IMR-90 (cell line): ENCODE data around the gene BEX5. TPM values are rescaled to one million over a fixed set of nuclear protein-coding genes. Genes with fewer than 3 reads are reported as not detected.

Experiments
- ATAC-seq: fragments of 200-7000 bp; cut with Tn5 transposase; 2 replicates; pipeline ENCODE4 v1.9.1; 2020; ENCODE audit warnings: low read depth, mild to moderate bottlenecking, moderate library complexity
- BruUV-seq: library from RNA; stranded (reverse); fragments of 400-500 nt; replicated peaks from 2 replicates; lab custom pipeline; 2021; lab: Mats Ljungman, UMichigan
- CTCF ChIA-PET: fragments of 300-600 bp; formaldehyde crosslinking; extraction: SDS; loops from one replicate; lab custom pipeline; 2021; ENCODE audit warnings: antibody characterized with exemption; lab: Yijun Ruan, JAX
- POLR2A ChIA-PET: fragments of 300-600 bp; sonication (Branson Sonifier 250); formaldehyde crosslinking; loops from one replicate; lab custom pipeline; 2022; ENCODE audit warnings: antibody characterized with exemption; ENCODE audit not compliant: unreplicated experiment; lab: Charles Lee
- DNase-seq: peaks from one replicate; pipeline ENCODE4 v3.0.0; 2013
- H2AFZ ChIP-seq: replicated peaks from 2 replicates; pipeline ENCODE3; 2013; ENCODE audit warnings: low read length, mild to moderate bottlenecking; ENCODE audit not compliant: poor library complexity
- H2AK5ac ChIP-seq: 2 replicates; pipeline ENCODE4 v1.6.1; 2013; ENCODE audit warnings: low read depth, low read length, inconsistent platforms
- H2AK9ac ChIP-seq: replicated peaks from 2 replicates; pipeline ENCODE3; 2013; ENCODE audit warnings: mild to moderate bottlenecking, low read depth, low read length, moderate library complexity; ENCODE audit not compliant: poor library complexity
- H2BK120ac ChIP-seq: 2 replicates; pipeline ENCODE4 v1.6.1; 2013; ENCODE audit warnings: low read depth, low read length, inconsistent platforms
- H2BK15ac ChIP-seq: 3 replicates; pipeline ENCODE4 v1.6.1; 2013; ENCODE audit warnings: low read depth, low read length, inconsistent platforms
- H2BK20ac ChIP-seq: 2 replicates; pipeline ENCODE4 v1.6.1; 2013; ENCODE audit warnings: low read depth, mild to moderate bottlenecking, inconsistent platforms, low read length, moderate library complexity
- H2BK5ac ChIP-seq: 2 replicates; pipeline ENCODE4 v1.6.1; 2013; ENCODE audit warnings: mild to moderate bottlenecking, low read depth, low read length, inconsistent platforms; ENCODE audit not compliant: poor library complexity, severe bottlenecking
- H3K14ac ChIP-seq: replicated peaks from 2 replicates; pipeline ENCODE4 v1.6.1; 2013; ENCODE audit warnings: low read depth, low read length, inconsistent platforms
- H3K18ac ChIP-seq: 2 replicates; pipeline ENCODE4 v1.6.1; 2013; ENCODE audit warnings: low read depth, low read length, control low read depth
- H3K23ac ChIP-seq: 2 replicates; pipeline ENCODE4 v1.6.1; 2013; ENCODE audit warnings: low read depth, low read length, inconsistent platforms
- H3K27ac ChIP-seq: 2 replicates; pipeline ENCODE4 v1.5.1; 2013; ENCODE audit warnings: mild to moderate bottlenecking, control low read depth, low read length; ENCODE audit not compliant: insufficient read depth
- H3K27me3 ChIP-seq: 2 replicates; pipeline ENCODE4 v1.6.1; 2013; ENCODE audit warnings: low read length; ENCODE audit not compliant: control insufficient read depth, insufficient read depth
- H3K36me3 ChIP-seq: 2 replicates; pipeline ENCODE4 v1.6.1; 2013; ENCODE audit warnings: low read length, mixed read lengths; ENCODE audit not compliant: control insufficient read depth, insufficient read depth
- H3K4ac ChIP-seq: 2 replicates; pipeline ENCODE4 v1.6.1; 2013; ENCODE audit warnings: low read depth, low read length, inconsistent platforms
- H3K4me1 ChIP-seq: 2 replicates; pipeline ENCODE4 v1.6.1; 2013; ENCODE audit warnings: low read length, mixed read lengths; ENCODE audit not compliant: control insufficient read depth, insufficient read depth
- H3K4me2 ChIP-seq: 2 replicates; pipeline ENCODE4 v1.6.1; 2013; ENCODE audit warnings: low read depth, mild to moderate bottlenecking, control low read depth, low read length, moderate library complexity
- H3K4me3 ChIP-seq: 2 replicates; pipeline ENCODE4 v1.5.1; 2013; ENCODE audit warnings: low read depth, mild to moderate bottlenecking, control low read depth, low read length, moderate library complexity; ENCODE audit not compliant: insufficient read depth
- H3K56ac ChIP-seq: 2 replicates; pipeline ENCODE4 v1.6.1; 2013; ENCODE audit warnings: low read length, inconsistent platforms; ENCODE audit not compliant: insufficient read depth; ENCODE audit errors: extremely low read depth
- H3K79me1 ChIP-seq, 2 experiments: 2 replicates each; pipeline ENCODE4 v1.6.1; 2013; ENCODE audit warnings: low read length in 2 of 2, inconsistent platforms in 1 of 2, low read depth in 1 of 2
- H3K9ac ChIP-seq: 2 replicates; pipeline ENCODE4 v1.6.1; 2013; ENCODE audit warnings: low read depth, low read length, control low read depth
- H3K9me1 ChIP-seq: 2 replicates; pipeline ENCODE4 v1.6.1; 2013; ENCODE audit warnings: low read length, inconsistent platforms; ENCODE audit not compliant: insufficient read depth
- H3K9me3 ChIP-seq: 2 replicates; pipeline ENCODE4 v1.6.1; 2013; ENCODE audit warnings: low read length; ENCODE audit not compliant: control insufficient read depth, insufficient read depth
- H4K20me1 ChIP-seq: 2 replicates; pipeline ENCODE4 v1.6.1; 2013; ENCODE audit warnings: low read length, inconsistent platforms; ENCODE audit not compliant: insufficient read depth
- H4K5ac ChIP-seq: 2 replicates; pipeline ENCODE4 v1.6.1; 2013; ENCODE audit warnings: mild to moderate bottlenecking, low read depth, low read length, control low read depth
- H4K8ac ChIP-seq, 2 experiments: 2 replicates each; pipeline ENCODE4 v1.6.1; 2013; ENCODE audit warnings: low read depth in 2 of 2, low read length in 2 of 2, control low read depth in 1 of 2, inconsistent platforms in 1 of 2
- H4K91ac ChIP-seq: 2 replicates; pipeline ENCODE4 v1.6.1; 2013; ENCODE audit warnings: low read depth, low read length, inconsistent platforms; ENCODE audit not compliant: insufficient read depth
- BHLHE40 ChIP-seq: fragments of 150-350 bp; IDR thresholded peaks from 2 replicates; pipeline ENCODE4 v1.6.1; 2016; ENCODE audit warnings: mild to moderate bottlenecking, low read depth, low read length
- MAZ ChIP-seq: IDR thresholded peaks from 2 replicates; pipeline ENCODE4 v1.6.1; 2012; ENCODE audit warnings: low read depth, mild to moderate bottlenecking, low read length, improper control_type of control experiment, moderate library complexity, borderline replicate concordance
- RAD21 ChIP-seq: IDR thresholded peaks from 2 replicates; pipeline ENCODE4 v1.6.1; 2012; ENCODE audit warnings: low read length, improper control_type of control experiment
- RCOR1 ChIP-seq: IDR thresholded peaks from 2 replicates; pipeline ENCODE4 v1.6.1; 2012; ENCODE audit warnings: mild to moderate bottlenecking, low read length, improper control_type of control experiment; ENCODE audit not compliant: insufficient replicate concordance
- SMC3 ChIP-seq: fragments of 150-350 bp; IDR thresholded peaks from 2 replicates; pipeline ENCODE4 v1.6.1; 2016; ENCODE audit warnings: low read depth, mild to moderate bottlenecking, antibody characterized with exemption, low read length, moderate library complexity
- WGBS, 2 experiments: methylation state at CpG; one replicate each; pipeline versions ENCODE4 v1.1.5 to v1.1.7; 2013; ENCODE audit warnings: missing lambda C conversion rate in 2 of 2; ENCODE audit not compliant: insufficient read length in 1 of 2; ENCODE audit errors: extremely low coverage in 2 of 2; 5-methylcytosine and 5-hydroxymethylcytosine counted together
- dilution Hi-C: fragments of 300-500 bp; cut with HindIII; formaldehyde crosslinking; loops from one replicate; pipeline ENCODE4 v1.14.3; 2018; ENCODE audit warnings: low sequenced_read_pairs; ENCODE audit not compliant: unreplicated experiment
- in situ Hi-C: fragments of 300-500 bp; cut with MboI; formaldehyde crosslinking; loops from 3 replicates; pipeline ENCODE4 v1.14.3; 2019; ENCODE audit warnings: low sequenced_read_pairs, inconsistent platforms, mixed read lengths
- intact Hi-C: fragments of 100-400 bp; cut with micrococcal nuclease; formaldehyde crosslinking; loops from 2 replicates; pipeline ENCODE4 v1.10.0; 2022
- polyA plus RNA-seq, 3 experiments: library from polyadenylated mRNA; depleted of rRNA; stranded (reverse); fragments of >200 nt; gene quantifications; 2 replicates each; pipeline ENCODE4 v1.2.3, GENCODE V29; 2012; ENCODE audit warnings: low replicate concordance in 1 of 3
- total RNA-seq: library from RNA; depleted of rRNA; stranded (reverse); fragments of >200 nt; gene quantifications from 2 replicates; pipeline ENCODE4 v1.2.3, GENCODE V29; 2012
- TF ChIP-seq, protein P1 (sequence below): conservative IDR thresholded peaks from 2 replicates; pipeline ENCODE4 v1.5.1; 2012; ENCODE audit warnings: mild to moderate bottlenecking, low read depth, low read length, improper control_type of control experiment
- TF ChIP-seq, protein P2 (sequence below): fragments of 150-350 bp; IDR thresholded peaks from 2 replicates; pipeline ENCODE4 v1.6.1; 2016; ENCODE audit warnings: low read depth, mild to moderate bottlenecking, low read length, moderate library complexity, borderline replicate concordance

Gene BEX5
- total and polyA plus RNA-seq, 2 of the 4 experiments (the other 2 are of a cell fraction), result not detected

DNA sequence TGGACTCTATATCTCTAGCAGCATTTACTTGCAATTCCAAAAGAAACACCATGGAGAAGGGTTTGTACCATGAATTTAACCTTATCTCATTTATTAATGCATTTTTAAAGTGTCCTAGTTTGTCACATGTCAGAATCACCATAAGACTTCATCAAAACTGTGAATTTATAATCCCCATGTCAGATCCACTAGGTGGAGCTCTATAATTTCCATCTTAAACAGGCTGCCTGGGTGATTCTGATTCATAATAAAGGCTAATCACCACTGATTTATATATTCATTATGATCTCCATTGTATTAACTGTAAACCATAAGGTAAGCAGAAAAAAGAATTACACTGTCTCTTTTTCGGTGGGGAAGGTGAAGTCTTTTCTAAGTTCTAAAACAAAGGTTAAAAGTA lies 26.3 kb downstream of the BEX5 start:
- in situ Hi-C loops, result no loop called here

More for the DNA sequence above, 26.3 kb downstream of the BEX5 start:
- no peak overlapping the region for H2BK15ac ChIP-seq
- no peak overlapping the region for H4K5ac ChIP-seq
- TF ChIP-seq, protein P1, sequence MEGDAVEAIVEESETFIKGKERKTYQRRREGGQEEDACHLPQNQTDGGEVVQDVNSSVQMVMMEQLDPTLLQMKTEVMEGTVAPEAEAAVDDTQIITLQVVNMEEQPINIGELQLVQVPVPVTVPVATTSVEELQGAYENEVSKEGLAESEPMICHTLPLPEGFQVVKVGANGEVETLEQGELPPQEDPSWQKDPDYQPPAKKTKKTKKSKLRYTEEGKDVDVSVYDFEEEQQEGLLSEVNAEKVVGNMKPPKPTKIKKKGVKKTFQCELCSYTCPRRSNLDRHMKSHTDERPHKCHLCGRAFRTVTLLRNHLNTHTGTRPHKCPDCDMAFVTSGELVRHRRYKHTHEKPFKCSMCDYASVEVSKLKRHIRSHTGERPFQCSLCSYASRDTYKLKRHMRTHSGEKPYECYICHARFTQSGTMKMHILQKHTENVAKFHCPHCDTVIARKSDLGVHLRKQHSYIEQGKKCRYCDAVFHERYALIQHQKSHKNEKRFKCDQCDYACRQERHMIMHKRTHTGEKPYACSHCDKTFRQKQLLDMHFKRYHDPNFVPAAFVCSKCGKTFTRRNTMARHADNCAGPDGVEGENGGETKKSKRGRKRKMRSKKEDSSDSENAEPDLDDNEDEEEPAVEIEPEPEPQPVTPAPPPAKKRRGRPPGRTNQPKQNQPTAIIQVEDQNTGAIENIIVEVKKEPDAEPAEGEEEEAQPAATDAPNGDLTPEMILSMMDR, result peak; percentile 43
- no peak for TF ChIP-seq BHLHE40
- TF ChIP-seq SMC3, result peak; percentile 39
- TF ChIP-seq RCOR1, result no peak
- TF ChIP-seq, protein P2, sequence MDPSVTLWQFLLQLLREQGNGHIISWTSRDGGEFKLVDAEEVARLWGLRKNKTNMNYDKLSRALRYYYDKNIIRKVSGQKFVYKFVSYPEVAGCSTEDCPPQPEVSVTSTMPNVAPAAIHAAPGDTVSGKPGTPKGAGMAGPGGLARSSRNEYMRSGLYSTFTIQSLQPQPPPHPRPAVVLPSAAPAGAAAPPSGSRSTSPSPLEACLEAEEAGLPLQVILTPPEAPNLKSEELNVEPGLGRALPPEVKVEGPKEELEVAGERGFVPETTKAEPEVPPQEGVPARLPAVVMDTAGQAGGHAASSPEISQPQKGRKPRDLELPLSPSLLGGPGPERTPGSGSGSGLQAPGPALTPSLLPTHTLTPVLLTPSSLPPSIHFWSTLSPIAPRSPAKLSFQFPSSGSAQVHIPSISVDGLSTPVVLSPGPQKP, result no peak
- 0 out of 2 replicates have a peak, but pooled peaks have one; percentile 16 for TF ChIP-seq RAD21
- TF ChIP-seq MAZ, result no peak
- H3K27ac ChIP-seq, result no peak overlapping the region
- H3K9me1 ChIP-seq, result no peaks in the 10 kb centered on the region
- no peak overlapping the region for H3K4me3 ChIP-seq
- ChIA-PET CTCF (interaction anchor here (1.1 kb wide), 1 partner anchor 33 kb away, joined by 4 read pairs; no protein-coding TSS in a partner anchor), POLR2A (no interaction called here)
- H4K8ac ChIP-seq, result no peak overlapping the region
- H2AK9ac ChIP-seq, result no peak overlapping the region
- no peak overlapping the region for H2BK5ac ChIP-seq
- H3K9ac ChIP-seq, result no peak overlapping the region
- H3K27me3 ChIP-seq, result peaks cover 5% of the 10 kb centered on the region
- no peak overlapping the region for H3K23ac ChIP-seq
- no peak overlapping the region for H3K18ac ChIP-seq
- H4K20me1 ChIP-seq, result no peaks in the 10 kb centered on the region
- dilution Hi-C loops (no loop called here), intact Hi-C loops (loop anchor here (1.0 kb wide), 1 partner anchor 734 kb away; no protein-coding TSS in a partner anchor)
- no peaks in the 10 kb centered on the region for H3K9me3 ChIP-seq
- no peaks in the 10 kb centered on the region for H3K4me1 ChIP-seq
- H3K79me1 ChIP-seq, result no peaks in the 10 kb centered on the region
- H3K4me2 ChIP-seq, result no peak overlapping the region
- WGBS, 2 experiments, result no CpG with 5 or more reads among the region's 1 CpG
- DNase-seq (peak; percentile 4), ATAC-seq (no peak; the same call in 1 of the 2 replicates)
- H2BK120ac ChIP-seq, result no peak overlapping the region
- no peak overlapping the region for H2AK5ac ChIP-seq
- no peak overlapping the region for H3K14ac ChIP-seq
- BruUV-seq, result no TSS peak
- H4K91ac ChIP-seq, result no peak overlapping the region
- no peak overlapping the region for H2AFZ ChIP-seq
- H3K36me3 ChIP-seq, result no peaks in the 10 kb centered on the region
- H3K56ac ChIP-seq, result no peak overlapping the region
- no peak overlapping the region for H2BK20ac ChIP-seq
- H3K4ac ChIP-seq, result no peak overlapping the region
